K562 (cell line): ENCODE measurements around the gene IL10RB.

Source experiments
- BHLHE40 ChIP-seq: IDR thresholded peaks from 2 replicates; pipeline ENCODE4 v1.6.1; 2011; ENCODE audit warnings: low read length, improper control_type of control experiment
- CEBPB ChIP-seq: fragments of 450-650 bp; IDR thresholded peaks from 2 replicates; pipeline ENCODE4 v1.6.1; 2016; ENCODE audit warnings: missing genetic modification characterization, missing compliant biosample characterization
- CHD2 ChIP-seq: IDR thresholded peaks from 2 replicates; pipeline ENCODE4 v1.6.1; 2011; ENCODE audit warnings: low read depth, low read length
- CREB1 ChIP-seq, 2 experiments: sonication (generic) in 1 of 2; formaldehyde crosslinking in 1 of 2; IDR thresholded peaks; 2 replicates each; pipeline versions ENCODE4 v1.6.1 to v1.8.0; 2012 to 2022; ENCODE audit warnings: inconsistent platforms in 1 of 2, mild to moderate bottlenecking in 1 of 2, missing genetic modification reagents in 1 of 2, moderate library complexity in 1 of 2
- ELF1 ChIP-seq: fragments of 200-800 bp; sonication (Bioruptor generic); IDR thresholded peaks from 2 replicates; pipeline ENCODE4 v1.6.1; 2016; ENCODE audit warnings: missing genetic modification characterization, missing compliant biosample characterization
- FOS ChIP-seq: IDR thresholded peaks from 3 replicates; pipeline ENCODE4 v1.6.1; 2011; ENCODE audit not compliant: insufficient read length; ENCODE audit errors: extremely low read depth
- GABPB1 ChIP-seq: sonication (generic); formaldehyde crosslinking; IDR thresholded peaks from 2 replicates; pipeline ENCODE4 v1.8.0; 2022; ENCODE audit warnings: mild to moderate bottlenecking, missing genetic modification reagents
- POLR2A ChIP-seq: fragments of 450-650 bp; conservative IDR thresholded peaks from 2 replicates; pipeline ENCODE4 v1.6.1; 2016
- YBX1 ChIP-seq: fragments of 450-650 bp; IDR thresholded peaks from 2 replicates; pipeline ENCODE4 v1.7.1; 2016; ENCODE audit warnings: mild to moderate bottlenecking
- TF ChIP-seq, protein P1 (sequence below), 3 experiments: IDR thresholded peaks in 2 of 3; conservative IDR thresholded peaks in 1 of 3; 2 replicates each; pipeline ENCODE4 v1.5.1; 2011 to 2012; ENCODE audit warnings: low read length in 3 of 3, mild to moderate bottlenecking in 3 of 3, control low read depth in 2 of 3, improper control_type of control experiment in 1 of 3, inconsistent platforms in 1 of 3, low read depth in 1 of 3, mixed read lengths in 1 of 3, moderate library complexity in 1 of 3; ENCODE audit not compliant: insufficient read depth in 2 of 3
- TF ChIP-seq, protein P2 (sequence below): sonication (generic); IDR thresholded peaks from 2 replicates; pipeline ENCODE4 v1.6.1; 2016

- TF ChIP-seq, protein P1, sequence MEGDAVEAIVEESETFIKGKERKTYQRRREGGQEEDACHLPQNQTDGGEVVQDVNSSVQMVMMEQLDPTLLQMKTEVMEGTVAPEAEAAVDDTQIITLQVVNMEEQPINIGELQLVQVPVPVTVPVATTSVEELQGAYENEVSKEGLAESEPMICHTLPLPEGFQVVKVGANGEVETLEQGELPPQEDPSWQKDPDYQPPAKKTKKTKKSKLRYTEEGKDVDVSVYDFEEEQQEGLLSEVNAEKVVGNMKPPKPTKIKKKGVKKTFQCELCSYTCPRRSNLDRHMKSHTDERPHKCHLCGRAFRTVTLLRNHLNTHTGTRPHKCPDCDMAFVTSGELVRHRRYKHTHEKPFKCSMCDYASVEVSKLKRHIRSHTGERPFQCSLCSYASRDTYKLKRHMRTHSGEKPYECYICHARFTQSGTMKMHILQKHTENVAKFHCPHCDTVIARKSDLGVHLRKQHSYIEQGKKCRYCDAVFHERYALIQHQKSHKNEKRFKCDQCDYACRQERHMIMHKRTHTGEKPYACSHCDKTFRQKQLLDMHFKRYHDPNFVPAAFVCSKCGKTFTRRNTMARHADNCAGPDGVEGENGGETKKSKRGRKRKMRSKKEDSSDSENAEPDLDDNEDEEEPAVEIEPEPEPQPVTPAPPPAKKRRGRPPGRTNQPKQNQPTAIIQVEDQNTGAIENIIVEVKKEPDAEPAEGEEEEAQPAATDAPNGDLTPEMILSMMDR (IDR thresholded peaks at IDR 0.05 in 2 of 3, conservative IDR thresholded peaks at IDR 0.05 in 1 of 3; ENCODE audit: insufficient read depth in 2 of 3, low read depth in 1 of 3, low read length in 3 of 3) = no peak
- TF ChIP-seq, protein P2, sequence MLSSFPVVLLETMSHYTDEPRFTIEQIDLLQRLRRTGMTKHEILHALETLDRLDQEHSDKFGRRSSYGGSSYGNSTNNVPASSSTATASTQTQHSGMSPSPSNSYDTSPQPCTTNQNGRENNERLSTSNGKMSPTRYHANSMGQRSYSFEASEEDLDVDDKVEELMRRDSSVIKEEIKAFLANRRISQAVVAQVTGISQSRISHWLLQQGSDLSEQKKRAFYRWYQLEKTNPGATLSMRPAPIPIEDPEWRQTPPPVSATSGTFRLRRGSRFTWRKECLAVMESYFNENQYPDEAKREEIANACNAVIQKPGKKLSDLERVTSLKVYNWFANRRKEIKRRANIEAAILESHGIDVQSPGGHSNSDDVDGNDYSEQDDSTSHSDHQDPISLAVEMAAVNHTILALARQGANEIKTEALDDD = no peak
- no peak for TF ChIP-seq CHD2
- no peak for TF ChIP-seq ELF1
- TF ChIP-seq FOS = no peak
- no peak for TF ChIP-seq BHLHE40
- no peak for TF ChIP-seq POLR2A
- TF ChIP-seq CEBPB (tag) = no peak
- TF ChIP-seq YBX1 = no peak
- TF ChIP-seq GABPB1 = no peak
- TF ChIP-seq CREB1 (IDR thresholded peaks at IDR 0.05) = no peak
- TF ChIP-seq CREB1 (CRISPR knock-in tag; IDR thresholded peaks at IDR 0.05) = no peak
Observed at GRCh38 chr21:33278721-33279120, 12.6 kb downstream of the IL10RB start.
